Caco-2 (cell line): Measurements from ENCODE around the gene SLC44A5. TPM values are rescaled to one million over a fixed set of nuclear protein-coding genes. Genes with fewer than 3 reads are reported as not detected.
"Not testable (repeated sequence)": the region's sequence is repeated elsewhere in the genome, so short reads cannot be mapped to it uniquely, and the experiment has no call there.

ENCODE experiments used
- BruUV-seq: library from RNA; stranded (reverse); fragments of 400-500 nt; replicated peaks from 2 replicates; lab custom pipeline; 2021; lab: Mats Ljungman, UMichigan
- CTCF ChIA-PET: fragments of 300-600 bp; sonication (Branson Sonifier 250); formaldehyde crosslinking; loops from one replicate; lab custom pipeline; 2022; ENCODE audit warnings: antibody characterized with exemption; lab: Charles Lee
- POLR2A ChIA-PET: fragments of 300-600 bp; sonication (Branson Sonifier 250); formaldehyde crosslinking; loops from one replicate; lab custom pipeline; 2022; ENCODE audit warnings: antibody characterized with exemption; lab: Charles Lee
- DNase-seq, 2 experiments: peaks; one replicate each; pipeline versions ENCODE4 v3.0.0 to v3.0.0-alpha.2; 2020 to 2022
- H3K27me3 ChIP-seq: replicated peaks from 2 replicates; pipeline ENCODE4 v1.6.0; 2011; ENCODE audit warnings: low read length; ENCODE audit not compliant: control insufficient read depth, insufficient read depth
- H3K36me3 ChIP-seq: 2 replicates; pipeline ENCODE4 v1.5.1; 2011; ENCODE audit warnings: low read length; ENCODE audit not compliant: control insufficient read depth, insufficient read depth
- H3K4me1 ChIP-seq: fragments of 250-450 bp; sonication (Bioruptor Pico); 2 replicates; pipeline ENCODE4 v1.5.1; 2020; ENCODE audit warnings: mild to moderate bottlenecking
- H3K4me3 ChIP-seq: 2 replicates; pipeline ENCODE4 v1.5.1; 2011; ENCODE audit warnings: low read depth, mild to moderate bottlenecking, control low read depth, low read length
- H3K9me3 ChIP-seq: fragments of 250-450 bp; sonication (Bioruptor Pico); 2 replicates; pipeline ENCODE4 v1.5.1; 2020; ENCODE audit warnings: mild to moderate bottlenecking, moderate library complexity
- H3K27ac Mint-ChIP-seq: one replicate; pipeline ENCODE4 v1.8.0; 2022; ENCODE audit warnings: mixed read lengths; ENCODE audit not compliant: unreplicated experiment
- H3K27me3 Mint-ChIP-seq: one replicate; pipeline ENCODE4 v1.8.0; 2022; ENCODE audit warnings: mixed read lengths; ENCODE audit not compliant: insufficient read depth, unreplicated experiment
- H3K36me3 Mint-ChIP-seq: one replicate; pipeline ENCODE4 v1.8.0; 2022; ENCODE audit warnings: mild to moderate bottlenecking, mixed read lengths; ENCODE audit not compliant: insufficient read depth, unreplicated experiment
- H3K4me1 Mint-ChIP-seq: one replicate; pipeline ENCODE4 v1.8.0; 2022; ENCODE audit warnings: low read depth, mixed read lengths; ENCODE audit not compliant: unreplicated experiment
- H3K4me3 Mint-ChIP-seq: one replicate; pipeline ENCODE4 v1.8.0; 2022; ENCODE audit warnings: mild to moderate bottlenecking, moderate library complexity, mixed read lengths; ENCODE audit not compliant: unreplicated experiment
- H3K9me3 Mint-ChIP-seq: one replicate; pipeline ENCODE4 v1.8.0; 2022; ENCODE audit warnings: mixed read lengths; ENCODE audit not compliant: unreplicated experiment
- CTCF ChIP-seq, 2 experiments: fragments of 200-600 bp in 1 of 2; IDR thresholded peaks; 1 replicate in 1 of 2; 2 replicates in 1 of 2; pipeline versions ENCODE4 v1.5.1 to v1.8.0; 2011 to 2022; ENCODE audit warnings: antibody characterized with exemption in 1 of 2, control low read depth in 1 of 2, inconsistent platforms in 1 of 2, low read depth in 1 of 2, low read length in 1 of 2, mild to moderate bottlenecking in 1 of 2, moderate library complexity in 1 of 2; ENCODE audit not compliant: insufficient read depth in 1 of 2, severe bottlenecking in 1 of 2, unreplicated experiment in 1 of 2
- intact Hi-C: fragments of 100-400 bp; cut with micrococcal nuclease; formaldehyde crosslinking; loops from one replicate; pipeline ENCODE4 v1.10.0; 2022; ENCODE audit not compliant: unreplicated experiment
- total RNA-seq: library from RNA; stranded (reverse); gene quantifications from 2 replicates; pipeline ENCODE4 v1.2.3, GENCODE V29; 2022

Gene SLC44A5
- total RNA-seq, 1 experiment from 2014 or later: 13.6 TPM

GRCh38 chr1:75482951-75483350 is 128.0 kb downstream of the SLC44A5 start:
- Histone ChIP-seq H3K27me3 (no peaks in the 10 kb centered on the region), H3K36me3 (no peaks in the 10 kb centered on the region), H3K4me3 (no peak overlapping the region), H3K4me1 (no peaks in the 10 kb centered on the region), H3K9me3 (no peaks in the 10 kb centered on the region)
- ChIA-PET CTCF (no interaction called here), POLR2A (interaction anchor here (0.6 kb wide), 1 partner anchor 71 kb away, joined by 3 read pairs; no protein-coding TSS in a partner anchor)
- Mint-ChIP-seq H3K27ac (no peak overlapping the region), H3K4me3 (no peak overlapping the region), H3K36me3 (no peaks in the 10 kb centered on the region), H3K9me3 (peaks cover 17% of the 10 kb centered on the region), H3K27me3 (no peaks in the 10 kb centered on the region), H3K4me1 (no peaks in the 10 kb centered on the region)
- no peak for TF ChIP-seq CTCF (IDR thresholded peaks at IDR 0.05; ENCODE audit: insufficient read depth in 1 of 2, low read depth in 1 of 2, low read length in 1 of 2, severe bottlenecking in 1 of 2, unreplicated experiment in 1 of 2)
- no peak for DNase-seq
- no TSS peak for BruUV-seq
- intact Hi-C loops: no loop called here

- intact Hi-C loops, H3K27me3 ChIP-seq, H3K4me1 ChIP-seq, POLR2A ChIA-PET, DNase-seq, H3K36me3 ChIP-seq, H3K4me3 Mint-ChIP-seq, H3K9me3 ChIP-seq, H3K27me3 Mint-ChIP-seq, H3K36me3 Mint-ChIP-seq, H3K9me3 Mint-ChIP-seq, H3K27ac Mint-ChIP-seq, H3K4me3 ChIP-seq, CTCF ChIA-PET, BruUV-seq, H3K4me1 Mint-ChIP-seq: not testable (repeated sequence)
Measured at GRCh38 chr1:75476486-75476885, 134.4 kb downstream of the SLC44A5 start.

GRCh38 chr1:75475696-75476095 is 135.2 kb downstream of the SLC44A5 start:
- H3K36me3 ChIP-seq: no peaks in the 10 kb centered on the region
- no peak overlapping the region for H3K4me3 ChIP-seq
- no peaks in the 10 kb centered on the region for H3K4me1 Mint-ChIP-seq
- no peak for TF ChIP-seq CTCF (IDR thresholded peaks at IDR 0.05; ENCODE audit: insufficient read depth in 1 of 2, low read depth in 1 of 2, low read length in 1 of 2, severe bottlenecking in 1 of 2, unreplicated experiment in 1 of 2)
- no peaks in the 10 kb centered on the region for H3K4me1 ChIP-seq
- no TSS peak for BruUV-seq
- H3K36me3 Mint-ChIP-seq: no peaks in the 10 kb centered on the region
- H3K9me3 ChIP-seq: no peaks in the 10 kb centered on the region
- H3K27me3 ChIP-seq: no peaks in the 10 kb centered on the region
- no peak for DNase-seq
- intact Hi-C loops: no loop called here
- no peak overlapping the region for H3K4me3 Mint-ChIP-seq
- no peaks in the 10 kb centered on the region for H3K27me3 Mint-ChIP-seq
- ChIA-PET CTCF (no interaction called here), POLR2A (no interaction called here)
- no peaks in the 10 kb centered on the region for H3K9me3 Mint-ChIP-seq
- H3K27ac Mint-ChIP-seq: no peak overlapping the region
